ENCODE results near the gene TECPR1. TPM values are rescaled to one million over a fixed set of nuclear protein-coding genes. Genes with fewer than 3 reads are reported as not detected.

Gene TECPR1
- total RNA-seq, 4 donors from 2014 or later = 8.1 to 18.4 (median 14.2) TPM

GRCh38 chr7:98285157-98286092 lies 33.4 kb upstream of the TECPR1 start:
- no peak for DNase-seq (ENCODE audit: low spot score in 2 of 2)
- intact Hi-C loops (cut with DNase I; ENCODE audit: low total_unique reads) = no loop called here
- no peak overlapping the region for H3K4me3 ChIP-seq (ENCODE audit: low read depth, poor library complexity, severe bottlenecking)
- no peak for TF ChIP-seq CTCF (IDR thresholded peaks at IDR 0.05)
- TF ChIP-seq POLR2A (IDR thresholded peaks at IDR 0.05) = no peak
- 56 to 68% methylated on average over 8 to 14 of the region's 21 CpGs for WGBS, 2 donors

GRCh38 chr7:98284335-98285036 lies 32.5 kb upstream of the TECPR1 start:
- H3K4me3 ChIP-seq (ENCODE audit: low read depth, poor library complexity, severe bottlenecking) = no peak overlapping the region
- no peak for TF ChIP-seq POLR2A (IDR thresholded peaks at IDR 0.05)
- TF ChIP-seq CTCF (IDR thresholded peaks at IDR 0.05) = no peak
- peak; percentile 79 to 96 for DNase-seq (ENCODE audit: low spot score in 2 of 2)
- WGBS, 2 donors = 9 to 10% methylated on average over 15 to 20 of the region's 20 CpGs
- intact Hi-C loops (cut with DNase I; ENCODE audit: low total_unique reads) = no loop called here

GRCh38 chr7:98283887-98284222 lies 31.8 kb upstream of the TECPR1 start:
- 51 to 63% methylated on average over 3 to 8 of the region's 8 CpGs for WGBS, 2 donors
- no peak for DNase-seq (ENCODE audit: low spot score in 2 of 2)
- intact Hi-C loops (cut with DNase I; ENCODE audit: low total_unique reads) = no loop called here
- TF ChIP-seq POLR2A (IDR thresholded peaks at IDR 0.05) (no peak), CTCF (IDR thresholded peaks at IDR 0.05) (no peak)
- peak overlapping the region; percentile 24 for H3K4me3 ChIP-seq (ENCODE audit: low read depth, poor library complexity, severe bottlenecking)

- peak; percentile 66 to 93 for DNase-seq (ENCODE audit: low spot score in 2 of 2)
- intact Hi-C loops (cut with DNase I; ENCODE audit: low total_unique reads) = no loop called here
- 42 to 47% methylated on average over 19 of the region's 19 CpGs for WGBS, 2 donors
- no peak for TF ChIP-seq POLR2A (IDR thresholded peaks at IDR 0.05)
- no peak for TF ChIP-seq CTCF (IDR thresholded peaks at IDR 0.05)
- H3K4me3 ChIP-seq (ENCODE audit: low read depth, poor library complexity, severe bottlenecking) = peak overlapping the region; percentile 77
Measured at GRCh38 chr7:98283127-98283886, 31.3 kb upstream of the TECPR1 start.

- 11 to 15% methylated on average over 16 of the region's 16 CpGs for WGBS, 2 donors
- intact Hi-C loops (cut with DNase I; ENCODE audit: low total_unique reads) = no loop called here
- no peak for DNase-seq (ENCODE audit: low spot score in 2 of 2)
Measured at GRCh38 chr7:98282703-98283102, 30.7 kb upstream of the TECPR1 start.

More at GRCh38 chr7:98282703-98283102, 30.7 kb upstream of the TECPR1 start:
- H3K4me3 ChIP-seq (ENCODE audit: low read depth, poor library complexity, severe bottlenecking) = peak overlapping the region; percentile 77
- no peak for TF ChIP-seq POLR2A (IDR thresholded peaks at IDR 0.05)
- no peak for TF ChIP-seq CTCF (IDR thresholded peaks at IDR 0.05)

Measured in lower leg skin (tissue), 4 donors.